ENCODE data around the gene SHROOM1. TPM values are rescaled to one million over a fixed set of nuclear protein-coding genes. Genes with fewer than 3 reads are reported as not detected.

The SHROOM1 gene
- total RNA-seq, 1 donor from 2014 or later = 6.5 TPM

- Mint-ChIP-seq H3K27me3 (ENCODE audit: low read depth) (no peaks in the 10 kb centered on the region), H3K36me3 (ENCODE audit: low read depth) (no peaks in the 10 kb centered on the region), H3K9me3 (no peaks in the 10 kb centered on the region), H3K4me3 (no peak overlapping the region), H3K27ac (ENCODE audit: unreplicated experiment) (no peak overlapping the region), H3K4me1 (peaks cover 7% of the 10 kb centered on the region)
- DNase-seq (ENCODE audit: low read depth, low spot score) = no peak
- TF ChIP-seq CTCF (conservative IDR thresholded peaks at IDR 0.05) = no peak
Measured at GRCh38 chr5:132839426-132840301, 9.2 kb upstream of the SHROOM1 start.

- no peak for TF ChIP-seq CTCF (conservative IDR thresholded peaks at IDR 0.05)
- Mint-ChIP-seq H3K4me3 (no peak overlapping the region), H3K27me3 (ENCODE audit: low read depth) (no peaks in the 10 kb centered on the region), H3K9me3 (no peaks in the 10 kb centered on the region), H3K27ac (ENCODE audit: unreplicated experiment) (no peak overlapping the region), H3K4me1 (peaks cover 7% of the 10 kb centered on the region), H3K36me3 (ENCODE audit: low read depth) (no peaks in the 10 kb centered on the region)
- DNase-seq (ENCODE audit: low read depth, low spot score) = no peak
Measured at GRCh38 chr5:132838516-132839282, 8.3 kb upstream of the SHROOM1 start.

GRCh38 chr5:132837868-132838267 is 7.4 kb upstream of the SHROOM1 start:
- Mint-ChIP-seq H3K4me1 (peaks cover 7% of the 10 kb centered on the region), H3K27me3 (ENCODE audit: low read depth) (peaks cover 6% of the 10 kb centered on the region), H3K4me3 (no peak overlapping the region), H3K27ac (ENCODE audit: unreplicated experiment) (no peak overlapping the region), H3K36me3 (ENCODE audit: low read depth) (no peaks in the 10 kb centered on the region), H3K9me3 (no peaks in the 10 kb centered on the region)
- TF ChIP-seq CTCF (conservative IDR thresholded peaks at IDR 0.05) = no peak
- no peak for DNase-seq (ENCODE audit: low read depth, low spot score)

- no peak for TF ChIP-seq CTCF (conservative IDR thresholded peaks at IDR 0.05)
- H3K9me3 Mint-ChIP-seq = no peaks in the 10 kb centered on the region
- H3K27ac Mint-ChIP-seq (ENCODE audit: unreplicated experiment) = no peak overlapping the region
- no peak for DNase-seq (ENCODE audit: low read depth, low spot score)
- H3K4me3 Mint-ChIP-seq = no peak overlapping the region
- peaks cover 7% of the 10 kb centered on the region for H3K4me1 Mint-ChIP-seq
- H3K27me3 Mint-ChIP-seq (ENCODE audit: low read depth) = peaks cover 10% of the 10 kb centered on the region
- no peaks in the 10 kb centered on the region for H3K36me3 Mint-ChIP-seq (ENCODE audit: low read depth)
Measured at GRCh38 chr5:132836852-132837251, 6.4 kb upstream of the SHROOM1 start.

DNA sequence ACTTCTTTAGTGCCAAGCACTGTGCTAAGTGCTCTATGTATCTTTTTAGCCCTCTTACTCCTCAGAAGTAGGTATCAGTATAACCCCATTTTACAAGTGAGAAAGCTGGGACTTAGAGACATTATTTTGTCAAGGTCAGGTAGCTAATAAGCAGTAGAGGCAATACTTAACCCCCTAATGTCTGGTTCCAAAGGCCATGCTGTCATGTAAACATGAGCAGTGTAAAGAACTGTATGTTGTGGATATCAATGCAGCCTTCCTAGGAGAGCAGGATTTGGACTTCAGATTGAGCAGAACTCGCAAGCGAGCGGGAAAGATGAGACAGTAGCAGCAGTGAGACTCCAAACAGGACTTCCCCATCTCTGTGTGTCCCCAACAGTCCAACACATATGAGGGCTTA is 3.6 kb upstream of the SHROOM1 start:
- DNase-seq (ENCODE audit: low read depth, low spot score) = no peak
- Mint-ChIP-seq H3K27me3 (ENCODE audit: low read depth) (peaks cover 30% of the 10 kb centered on the region), H3K4me1 (peaks cover 10% of the 10 kb centered on the region), H3K9me3 (no peaks in the 10 kb centered on the region), H3K36me3 (ENCODE audit: low read depth) (no peaks in the 10 kb centered on the region), H3K27ac (ENCODE audit: unreplicated experiment) (no peak overlapping the region), H3K4me3 (no peak overlapping the region)
- TF ChIP-seq CTCF (conservative IDR thresholded peaks at IDR 0.05) = no peak
